IMR-90 (cell line): ENCODE results near the gene TMEM163. TPM values are rescaled to one million over a fixed set of nuclear protein-coding genes. Genes with fewer than 3 reads are reported as not detected.

Experiments used
- ATAC-seq: fragments of 200-7000 bp; cut with Tn5 transposase; 2 replicates; pipeline ENCODE4 v1.9.1; 2020; ENCODE audit warnings: low read depth, mild to moderate bottlenecking, moderate library complexity
- BruUV-seq: library from RNA; stranded (reverse); fragments of 400-500 nt; replicated peaks from 2 replicates; lab custom pipeline; 2021; lab: Mats Ljungman, UMichigan
- CTCF ChIA-PET: fragments of 300-600 bp; formaldehyde crosslinking; extraction: SDS; loops from one replicate; lab custom pipeline; 2021; ENCODE audit warnings: antibody characterized with exemption; lab: Yijun Ruan, JAX
- POLR2A ChIA-PET: fragments of 300-600 bp; sonication (Branson Sonifier 250); formaldehyde crosslinking; loops from one replicate; lab custom pipeline; 2022; ENCODE audit warnings: antibody characterized with exemption; ENCODE audit not compliant: unreplicated experiment; lab: Charles Lee
- DNase-seq: peaks from one replicate; pipeline ENCODE4 v3.0.0; 2013
- H2AFZ ChIP-seq: replicated peaks from 2 replicates; pipeline ENCODE3; 2013; ENCODE audit warnings: low read length, mild to moderate bottlenecking; ENCODE audit not compliant: poor library complexity
- H2AK5ac ChIP-seq: 2 replicates; pipeline ENCODE4 v1.6.1; 2013; ENCODE audit warnings: low read depth, low read length, inconsistent platforms
- H2AK9ac ChIP-seq: replicated peaks from 2 replicates; pipeline ENCODE3; 2013; ENCODE audit warnings: mild to moderate bottlenecking, low read depth, low read length, moderate library complexity; ENCODE audit not compliant: poor library complexity
- H2BK120ac ChIP-seq: 2 replicates; pipeline ENCODE4 v1.6.1; 2013; ENCODE audit warnings: low read depth, low read length, inconsistent platforms
- H2BK15ac ChIP-seq: 3 replicates; pipeline ENCODE4 v1.6.1; 2013; ENCODE audit warnings: low read depth, low read length, inconsistent platforms
- H2BK20ac ChIP-seq: 2 replicates; pipeline ENCODE4 v1.6.1; 2013; ENCODE audit warnings: low read depth, mild to moderate bottlenecking, inconsistent platforms, low read length, moderate library complexity
- H2BK5ac ChIP-seq: 2 replicates; pipeline ENCODE4 v1.6.1; 2013; ENCODE audit warnings: mild to moderate bottlenecking, low read depth, low read length, inconsistent platforms; ENCODE audit not compliant: poor library complexity, severe bottlenecking
- H3K14ac ChIP-seq: replicated peaks from 2 replicates; pipeline ENCODE4 v1.6.1; 2013; ENCODE audit warnings: low read depth, low read length, inconsistent platforms
- H3K18ac ChIP-seq: 2 replicates; pipeline ENCODE4 v1.6.1; 2013; ENCODE audit warnings: low read depth, low read length, control low read depth
- H3K23ac ChIP-seq: 2 replicates; pipeline ENCODE4 v1.6.1; 2013; ENCODE audit warnings: low read depth, low read length, inconsistent platforms
- H3K27ac ChIP-seq: 2 replicates; pipeline ENCODE4 v1.5.1; 2013; ENCODE audit warnings: mild to moderate bottlenecking, control low read depth, low read length; ENCODE audit not compliant: insufficient read depth
- H3K27me3 ChIP-seq: 2 replicates; pipeline ENCODE4 v1.6.1; 2013; ENCODE audit warnings: low read length; ENCODE audit not compliant: control insufficient read depth, insufficient read depth
- H3K36me3 ChIP-seq: 2 replicates; pipeline ENCODE4 v1.6.1; 2013; ENCODE audit warnings: low read length, mixed read lengths; ENCODE audit not compliant: control insufficient read depth, insufficient read depth
- H3K4ac ChIP-seq: 2 replicates; pipeline ENCODE4 v1.6.1; 2013; ENCODE audit warnings: low read depth, low read length, inconsistent platforms
- H3K4me1 ChIP-seq: 2 replicates; pipeline ENCODE4 v1.6.1; 2013; ENCODE audit warnings: low read length, mixed read lengths; ENCODE audit not compliant: control insufficient read depth, insufficient read depth
- H3K4me2 ChIP-seq: 2 replicates; pipeline ENCODE4 v1.6.1; 2013; ENCODE audit warnings: low read depth, mild to moderate bottlenecking, control low read depth, low read length, moderate library complexity
- H3K4me3 ChIP-seq: 2 replicates; pipeline ENCODE4 v1.5.1; 2013; ENCODE audit warnings: low read depth, mild to moderate bottlenecking, control low read depth, low read length, moderate library complexity; ENCODE audit not compliant: insufficient read depth
- H3K56ac ChIP-seq: 2 replicates; pipeline ENCODE4 v1.6.1; 2013; ENCODE audit warnings: low read length, inconsistent platforms; ENCODE audit not compliant: insufficient read depth; ENCODE audit errors: extremely low read depth
- H3K79me1 ChIP-seq, 2 experiments: 2 replicates each; pipeline ENCODE4 v1.6.1; 2013; ENCODE audit warnings: low read length in 2 of 2, inconsistent platforms in 1 of 2, low read depth in 1 of 2
- H3K9ac ChIP-seq: 2 replicates; pipeline ENCODE4 v1.6.1; 2013; ENCODE audit warnings: low read depth, low read length, control low read depth
- H3K9me1 ChIP-seq: 2 replicates; pipeline ENCODE4 v1.6.1; 2013; ENCODE audit warnings: low read length, inconsistent platforms; ENCODE audit not compliant: insufficient read depth
- H3K9me3 ChIP-seq: 2 replicates; pipeline ENCODE4 v1.6.1; 2013; ENCODE audit warnings: low read length; ENCODE audit not compliant: control insufficient read depth, insufficient read depth
- H4K20me1 ChIP-seq: 2 replicates; pipeline ENCODE4 v1.6.1; 2013; ENCODE audit warnings: low read length, inconsistent platforms; ENCODE audit not compliant: insufficient read depth
- H4K5ac ChIP-seq: 2 replicates; pipeline ENCODE4 v1.6.1; 2013; ENCODE audit warnings: mild to moderate bottlenecking, low read depth, low read length, control low read depth
- H4K8ac ChIP-seq, 2 experiments: 2 replicates each; pipeline ENCODE4 v1.6.1; 2013; ENCODE audit warnings: low read depth in 2 of 2, low read length in 2 of 2, control low read depth in 1 of 2, inconsistent platforms in 1 of 2
- H4K91ac ChIP-seq: 2 replicates; pipeline ENCODE4 v1.6.1; 2013; ENCODE audit warnings: low read depth, low read length, inconsistent platforms; ENCODE audit not compliant: insufficient read depth
- CEBPB ChIP-seq: IDR thresholded peaks from 2 replicates; pipeline ENCODE4 v1.6.1; 2012; ENCODE audit warnings: low read depth, low read length, improper control_type of control experiment
- CHD1 ChIP-seq: IDR thresholded peaks from 2 replicates; pipeline ENCODE4 v1.6.1; 2012; ENCODE audit warnings: low read depth, low read length, improper control_type of control experiment
- CTCF ChIP-seq: conservative IDR thresholded peaks from 2 replicates; pipeline ENCODE4 v1.5.1; 2012; ENCODE audit warnings: mild to moderate bottlenecking, low read depth, low read length, improper control_type of control experiment
- ELK1 ChIP-seq: fragments of 150-350 bp; IDR thresholded peaks from 2 replicates; pipeline ENCODE4 v1.6.1; 2016; ENCODE audit warnings: low read depth, mild to moderate bottlenecking, low read length, moderate library complexity, borderline replicate concordance
- NFE2L2 ChIP-seq: fragments of 150-350 bp; IDR thresholded peaks from 2 replicates; pipeline ENCODE4 v1.6.1; 2016; ENCODE audit warnings: low read depth, mild to moderate bottlenecking, low read length
- WGBS, 2 experiments: methylation state at CpG; one replicate each; pipeline versions ENCODE4 v1.1.5 to v1.1.7; 2013; ENCODE audit warnings: missing lambda C conversion rate in 2 of 2; ENCODE audit not compliant: insufficient read length in 1 of 2; ENCODE audit errors: extremely low coverage in 2 of 2; 5-methylcytosine and 5-hydroxymethylcytosine counted together
- dilution Hi-C: fragments of 300-500 bp; cut with HindIII; formaldehyde crosslinking; loops from one replicate; pipeline ENCODE4 v1.14.3; 2018; ENCODE audit warnings: low sequenced_read_pairs; ENCODE audit not compliant: unreplicated experiment
- in situ Hi-C: fragments of 300-500 bp; cut with MboI; formaldehyde crosslinking; loops from 3 replicates; pipeline ENCODE4 v1.14.3; 2019; ENCODE audit warnings: low sequenced_read_pairs, inconsistent platforms, mixed read lengths
- intact Hi-C: fragments of 100-400 bp; cut with micrococcal nuclease; formaldehyde crosslinking; loops from 2 replicates; pipeline ENCODE4 v1.10.0; 2022
- polyA plus RNA-seq, 3 experiments: library from polyadenylated mRNA; depleted of rRNA; stranded (reverse); fragments of >200 nt; gene quantifications; 2 replicates each; pipeline ENCODE4 v1.2.3, GENCODE V29; 2012; ENCODE audit warnings: low replicate concordance in 1 of 3
- total RNA-seq: library from RNA; depleted of rRNA; stranded (reverse); fragments of >200 nt; gene quantifications from 2 replicates; pipeline ENCODE4 v1.2.3, GENCODE V29; 2012

Gene TMEM163
- total and polyA plus RNA-seq, 2 of the 4 experiments (the other 2 are of a cell fraction), result not detected

- in situ Hi-C loops, result no loop called here
- no peaks in the 10 kb centered on the region for H3K79me1 ChIP-seq
- no peak overlapping the region for H4K91ac ChIP-seq
- no peak overlapping the region for H2BK5ac ChIP-seq
- no peak overlapping the region for H2AFZ ChIP-seq
- ATAC-seq (no peak), DNase-seq (no peak)
- no peak overlapping the region for H2AK9ac ChIP-seq
- H3K4ac ChIP-seq, result no peak overlapping the region
- intact Hi-C loops, result no loop called here
- H3K4me2 ChIP-seq, result no peak overlapping the region
- no peak overlapping the region for H3K14ac ChIP-seq
- H3K18ac ChIP-seq, result no peak overlapping the region
- 33% methylated on average over 4 of the region's 4 CpGs; no CpG with 5 or more reads in 1 of the 2 experiments for WGBS, 2 experiments
- POLR2A ChIA-PET, result no interaction called here
- H3K4me3 ChIP-seq, result no peak overlapping the region
- CTCF ChIA-PET, result no interaction called here
- no peak overlapping the region for H2AK5ac ChIP-seq
- H3K9me1 ChIP-seq, result no peaks in the 10 kb centered on the region
- H3K27ac ChIP-seq, result no peak overlapping the region
- no peaks in the 10 kb centered on the region for H3K9me3 ChIP-seq
- no peak overlapping the region for H3K9ac ChIP-seq
- H2BK15ac ChIP-seq, result no peak overlapping the region
- no peak overlapping the region for H2BK20ac ChIP-seq
- H3K56ac ChIP-seq, result no peak overlapping the region
- peaks cover 1% of the 10 kb centered on the region; the same call in 1 of the 2 replicates for H3K27me3 ChIP-seq
- H3K23ac ChIP-seq, result no peak overlapping the region
- no peak overlapping the region for H4K5ac ChIP-seq
- BruUV-seq, result no TSS peak
- H3K4me1 ChIP-seq, result no peaks in the 10 kb centered on the region
- dilution Hi-C loops, result no loop called here
- H4K8ac ChIP-seq, result no peak overlapping the region
- TF ChIP-seq NFE2L2 (no peak), CHD1 (no peak), CTCF (no peak), CEBPB (no peak), ELK1 (no peak)
- H2BK120ac ChIP-seq, result no peak overlapping the region
- H4K20me1 ChIP-seq, result no peaks in the 10 kb centered on the region
- H3K36me3 ChIP-seq, result no peaks in the 10 kb centered on the region
Measured at GRCh38 chr2:134763164-134763710, 44.4 kb upstream of the TMEM163 start.
